IPS DF 19.7 (cell line): ENCODE results near the gene ZBTB17.
"Not testable (repeated sequence)": the region's sequence is repeated elsewhere in the genome, so short reads cannot be mapped to it uniquely, and the experiment has no call there.

Source experiments
- DNase-seq: peaks from one replicate; pipeline ENCODE4 v3.0.0-alpha.2; 2013; ENCODE audit warnings: low read depth, low spot score

The ZBTB17 gene

GRCh38 chr1:16011936-16012589 lies 36.2 kb upstream of the ZBTB17 start:
- no peak for DNase-seq

DNA sequence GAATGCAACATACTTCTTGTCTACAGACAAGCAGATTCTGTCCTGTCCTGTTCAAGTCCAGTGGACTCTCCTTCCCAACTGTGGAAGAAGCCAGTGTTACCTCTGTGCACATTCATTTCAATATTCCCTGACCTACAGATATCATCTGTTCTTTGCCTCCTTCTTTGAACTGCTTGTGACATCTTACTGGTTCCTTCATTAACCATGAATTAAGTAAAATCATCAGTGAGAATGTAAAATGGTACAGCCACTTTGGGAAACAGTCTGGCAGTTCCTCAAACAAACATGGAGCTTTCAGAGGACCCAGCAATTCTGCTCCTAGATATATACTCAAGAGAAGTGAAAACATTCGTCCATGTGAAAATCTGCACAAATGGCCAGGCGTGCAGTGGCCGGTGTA lies 34.9 kb upstream of the ZBTB17 start:
- DNase-seq: no peak

DNA sequence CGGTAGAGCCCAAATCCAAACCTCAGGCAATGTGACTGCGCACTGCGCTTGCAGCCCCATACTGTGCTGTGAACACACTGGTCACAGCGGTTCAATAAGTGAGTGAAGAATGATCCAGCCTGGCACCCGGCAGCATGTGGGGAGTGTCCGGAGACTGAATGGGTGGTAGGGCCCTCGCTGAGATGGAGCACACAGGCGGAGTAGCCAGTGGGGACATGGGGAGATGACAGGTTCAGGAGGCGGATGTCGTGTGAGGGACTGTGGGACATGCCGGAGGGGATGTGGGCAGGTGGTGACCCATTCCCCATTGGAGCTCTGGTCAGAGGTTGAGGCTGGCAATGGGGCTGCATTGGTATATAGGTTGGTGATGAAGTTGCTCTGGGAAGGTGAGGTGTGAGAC lies 33.8 kb upstream of the ZBTB17 start:
- no peak for DNase-seq

- no peak for DNase-seq
Measured at GRCh38 chr1:16009030-16009460, 33.1 kb upstream of the ZBTB17 start.

DNA sequence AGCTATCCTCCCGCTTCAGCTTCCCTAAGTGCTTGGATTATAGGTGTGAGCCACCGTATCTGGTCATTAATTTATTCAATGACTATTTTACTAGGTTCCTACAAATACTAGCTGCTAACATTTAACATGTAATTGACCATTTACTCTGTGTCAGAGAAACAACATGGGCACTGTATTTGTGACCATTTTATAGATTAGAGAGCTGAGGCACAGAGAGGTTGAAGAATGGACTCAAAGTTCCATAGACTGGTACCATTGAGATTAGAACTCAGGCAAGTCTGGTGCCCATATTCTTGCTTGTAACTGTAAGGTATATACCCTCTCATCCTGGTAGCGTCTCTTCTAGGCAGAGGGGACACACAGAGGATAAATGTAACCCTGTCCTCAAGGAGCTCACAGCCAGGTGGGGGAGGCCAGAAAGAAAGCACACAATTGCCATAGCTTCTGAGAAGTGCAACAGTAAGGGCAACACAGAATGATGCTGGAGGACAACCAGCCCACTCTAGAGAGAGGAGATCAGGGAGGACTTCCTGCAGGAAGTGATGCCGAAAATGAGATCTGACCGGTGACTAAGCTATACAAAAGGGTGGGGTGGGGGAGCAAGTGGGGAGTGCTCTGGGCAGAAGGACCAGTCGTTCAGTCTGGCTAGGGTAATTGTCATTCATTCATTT lies 31.9 kb upstream of the ZBTB17 start:
- no peak for DNase-seq

DNA sequence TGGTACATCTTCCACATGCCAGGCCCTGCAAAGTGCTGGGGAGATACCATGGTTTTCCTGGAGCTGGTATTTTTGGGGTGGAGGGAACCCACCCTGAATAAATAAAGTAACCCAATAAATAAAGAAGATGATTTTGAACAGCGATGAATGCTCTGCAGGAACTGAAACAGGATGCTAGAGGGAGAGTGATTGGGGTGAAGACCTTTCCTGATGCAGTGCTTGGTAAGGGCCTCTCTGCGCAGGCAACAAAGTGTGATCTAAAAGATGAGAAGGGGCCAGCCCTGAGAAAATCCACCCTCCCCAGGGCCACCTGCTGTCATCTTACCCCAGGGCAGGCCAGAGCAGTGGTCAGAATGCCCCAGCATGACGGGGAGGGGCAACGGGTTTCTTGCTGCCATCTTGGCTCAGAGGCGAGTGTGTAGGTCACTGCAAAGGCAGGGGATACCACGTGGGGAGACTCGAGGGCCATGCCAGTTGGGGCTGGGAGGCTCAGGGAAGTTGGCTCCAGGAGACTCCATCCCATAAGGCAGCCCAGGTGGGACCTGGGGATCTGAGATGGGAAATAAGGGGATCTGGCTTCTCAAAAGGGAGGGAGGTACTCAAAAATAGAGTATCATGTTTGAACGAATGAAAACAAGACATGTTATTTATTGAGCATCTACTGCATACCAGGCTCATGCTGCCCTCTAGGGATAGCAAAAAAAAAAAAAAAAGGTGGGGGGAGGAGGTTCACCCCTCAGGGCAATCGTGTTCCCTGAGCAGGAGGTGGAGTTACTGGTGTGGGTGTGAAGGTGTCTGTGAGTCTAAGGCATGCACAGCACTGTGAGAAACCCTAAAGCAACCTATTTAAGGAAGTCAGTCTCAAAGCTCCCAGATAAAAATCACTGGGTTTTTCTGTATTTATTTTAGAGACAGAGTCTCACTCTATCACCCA lies 30.9 kb upstream of the ZBTB17 start:
- no peak for DNase-seq

- DNase-seq: no peak
Measured at GRCh38 chr1:16006010-16006409, 30.1 kb upstream of the ZBTB17 start.

GRCh38 chr1:16005597-16005996 lies 29.7 kb upstream of the ZBTB17 start:
- no peak for DNase-seq

DNA sequence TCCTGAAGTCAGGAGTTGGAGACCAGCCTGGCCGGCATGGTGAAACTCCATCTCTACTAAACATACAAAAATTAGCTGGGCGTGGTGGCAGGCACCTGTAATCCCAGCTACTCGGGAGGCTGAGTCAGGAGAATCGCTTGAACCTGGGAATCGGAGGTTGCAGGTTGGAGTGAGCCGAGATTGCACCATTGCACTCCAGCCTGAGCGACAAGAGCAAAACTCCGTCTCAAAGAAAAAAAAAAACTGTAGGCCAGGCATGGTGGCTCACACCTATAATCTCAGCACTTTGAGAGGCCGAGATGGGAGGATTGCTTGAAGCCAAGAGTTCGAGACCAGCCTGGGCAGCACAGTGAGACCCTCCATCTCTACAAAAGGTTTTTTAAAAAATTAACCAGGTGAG lies 25.4 kb upstream of the ZBTB17 start:
- not testable (repeated sequence) for DNase-seq

GRCh38 chr1:15998929-15999328 lies 23.0 kb upstream of the ZBTB17 start:
- DNase-seq: no peak

DNA sequence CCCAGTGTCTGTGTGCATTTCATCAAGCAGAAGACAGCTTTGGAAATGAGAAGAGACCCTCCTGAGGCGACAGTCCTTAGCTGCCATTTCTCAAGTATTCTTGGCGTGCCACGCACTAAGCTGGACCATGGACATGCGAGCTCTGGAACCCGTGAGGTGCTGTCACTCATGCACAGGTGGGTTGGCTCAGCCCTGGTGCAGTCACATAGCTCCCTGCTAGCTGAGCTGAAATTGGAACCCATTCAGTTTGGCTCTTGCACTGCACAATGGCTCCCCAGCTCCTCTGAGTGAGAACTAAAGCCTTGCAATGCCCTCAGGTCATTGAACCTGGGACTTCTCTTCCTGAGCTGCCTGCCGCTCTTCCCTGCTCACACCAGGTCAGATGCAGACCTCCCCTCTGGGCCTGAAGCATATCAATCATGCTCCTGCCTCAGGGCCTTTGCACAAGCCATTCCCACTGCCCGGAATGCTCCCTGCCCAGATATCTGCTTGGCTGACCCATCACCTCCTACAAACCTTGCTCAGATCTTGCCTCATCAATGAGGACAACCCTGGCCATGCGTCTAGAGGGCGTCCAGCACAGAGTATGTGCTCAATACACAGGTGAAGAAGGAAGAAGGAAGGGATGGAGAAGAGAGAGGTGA lies 21.9 kb upstream of the ZBTB17 start:
- DNase-seq: no peak

- no peak for DNase-seq
Measured at GRCh38 chr1:15997076-15997585, 21.2 kb upstream of the ZBTB17 start.

DNA sequence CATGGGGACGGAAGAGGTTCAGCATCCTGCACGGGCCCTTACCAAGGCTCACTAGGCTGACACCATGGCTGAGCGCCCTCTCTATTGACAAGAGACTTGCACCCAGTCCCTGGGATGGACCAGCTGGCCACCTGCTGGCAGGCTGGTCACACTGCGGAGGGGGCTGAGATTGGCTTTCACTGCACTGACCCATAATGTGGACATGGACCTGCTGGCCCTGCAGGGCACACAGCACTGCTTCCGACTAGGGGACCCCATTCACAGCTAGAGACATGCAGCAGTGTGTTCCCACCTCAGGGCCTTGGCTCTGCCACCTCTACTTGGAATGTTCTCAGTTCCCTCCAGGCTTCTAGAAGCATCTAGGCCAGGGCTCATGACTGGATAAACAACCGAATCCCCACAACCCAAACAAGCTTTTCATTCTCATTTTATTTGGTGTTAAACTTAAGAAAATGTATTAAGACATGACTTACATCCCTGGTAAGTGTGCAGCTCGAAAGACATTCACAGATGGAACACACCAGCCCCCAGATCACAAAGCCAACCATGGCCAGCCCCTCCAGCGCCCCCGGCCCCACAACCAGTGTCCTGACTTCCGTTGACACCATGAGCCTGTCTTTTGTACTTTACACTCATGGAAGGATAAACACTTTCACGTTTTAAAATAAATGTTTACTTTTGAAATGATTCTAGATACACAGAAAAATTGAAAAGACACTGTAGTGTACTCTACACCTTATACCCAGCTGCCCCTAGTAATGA lies 18.9 kb upstream of the ZBTB17 start:
- no peak for DNase-seq

- DNase-seq: no peak
Measured at GRCh38 chr1:15994081-15994480, 18.2 kb upstream of the ZBTB17 start.

- DNase-seq: no peak
Measured at GRCh38 chr1:15993666-15994065, 17.8 kb upstream of the ZBTB17 start.

GRCh38 chr1:15992582-15993500 lies 16.9 kb upstream of the ZBTB17 start:
- DNase-seq: no peak

DNA sequence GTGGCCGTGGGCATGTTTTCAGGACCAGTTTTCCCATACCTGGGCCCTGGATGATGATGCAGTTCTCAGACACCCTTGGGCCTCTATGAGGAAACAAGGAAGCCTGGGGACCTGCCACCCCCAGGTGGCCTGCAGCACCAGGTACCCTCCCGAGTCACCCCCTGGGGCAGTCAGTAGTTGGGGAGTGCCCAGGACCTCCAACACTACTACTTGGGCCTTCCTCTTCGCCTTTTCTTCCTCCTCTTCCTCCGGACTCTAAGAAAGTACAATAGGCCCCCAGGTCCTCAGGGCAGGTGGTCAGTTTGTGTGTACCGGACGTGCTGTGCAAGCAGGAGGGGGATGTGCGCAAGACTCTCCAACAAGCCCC lies 16.3 kb upstream of the ZBTB17 start:
- no peak for DNase-seq

GRCh38 chr1:15991427-15992186 lies 15.7 kb upstream of the ZBTB17 start:
- no peak for DNase-seq

DNA sequence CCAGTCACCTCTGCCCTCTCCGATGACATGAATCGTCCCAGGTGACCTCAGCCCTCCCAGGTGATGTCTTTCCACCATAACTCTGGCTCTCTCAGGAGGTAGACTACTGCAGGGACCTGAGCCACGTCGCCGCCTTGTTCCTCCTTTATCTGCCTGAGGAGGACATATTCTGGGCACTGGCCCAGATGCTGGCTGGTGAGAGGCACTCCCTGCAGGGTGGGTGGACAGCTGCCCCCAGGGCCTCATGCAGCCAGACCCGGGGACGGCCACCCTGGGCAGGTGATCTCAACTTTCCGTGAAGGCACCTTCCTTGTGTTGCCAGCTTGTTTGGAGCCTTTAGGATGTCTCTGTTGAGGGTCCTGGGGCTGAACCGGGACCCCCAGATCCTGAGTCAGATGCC lies 13.9 kb upstream of the ZBTB17 start:
- no peak for DNase-seq
